ENCODE results near the gene MAD2L2. TPM values are rescaled to one million over a fixed set of nuclear protein-coding genes. Genes with fewer than 3 reads are reported as not detected.

The MAD2L2 gene
- total RNA-seq, 1 experiment from 2014 or later, result 72.2 TPM

DNA sequence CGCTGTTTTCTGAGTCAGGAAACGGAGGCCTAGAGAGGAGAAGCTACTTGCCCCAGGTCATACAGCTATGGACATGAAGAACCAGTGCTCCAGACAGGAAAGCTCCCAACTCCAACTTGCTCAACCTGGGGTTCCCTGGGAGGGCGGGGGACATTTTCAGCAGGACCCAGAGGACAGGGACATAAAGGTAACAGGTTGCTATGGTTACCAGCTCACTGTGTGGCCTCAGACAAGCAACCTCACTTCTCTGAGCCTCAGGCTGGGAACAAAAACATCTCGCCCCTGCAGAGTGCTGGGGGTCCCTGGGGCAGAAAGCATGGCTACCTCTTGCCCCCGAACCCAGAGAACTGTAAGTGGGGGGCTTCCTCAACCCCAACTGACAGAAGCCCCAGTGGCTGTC is 42.8 kb downstream of the MAD2L2 start:
- no peak for DNase-seq (ENCODE audit: low read depth)

DNA sequence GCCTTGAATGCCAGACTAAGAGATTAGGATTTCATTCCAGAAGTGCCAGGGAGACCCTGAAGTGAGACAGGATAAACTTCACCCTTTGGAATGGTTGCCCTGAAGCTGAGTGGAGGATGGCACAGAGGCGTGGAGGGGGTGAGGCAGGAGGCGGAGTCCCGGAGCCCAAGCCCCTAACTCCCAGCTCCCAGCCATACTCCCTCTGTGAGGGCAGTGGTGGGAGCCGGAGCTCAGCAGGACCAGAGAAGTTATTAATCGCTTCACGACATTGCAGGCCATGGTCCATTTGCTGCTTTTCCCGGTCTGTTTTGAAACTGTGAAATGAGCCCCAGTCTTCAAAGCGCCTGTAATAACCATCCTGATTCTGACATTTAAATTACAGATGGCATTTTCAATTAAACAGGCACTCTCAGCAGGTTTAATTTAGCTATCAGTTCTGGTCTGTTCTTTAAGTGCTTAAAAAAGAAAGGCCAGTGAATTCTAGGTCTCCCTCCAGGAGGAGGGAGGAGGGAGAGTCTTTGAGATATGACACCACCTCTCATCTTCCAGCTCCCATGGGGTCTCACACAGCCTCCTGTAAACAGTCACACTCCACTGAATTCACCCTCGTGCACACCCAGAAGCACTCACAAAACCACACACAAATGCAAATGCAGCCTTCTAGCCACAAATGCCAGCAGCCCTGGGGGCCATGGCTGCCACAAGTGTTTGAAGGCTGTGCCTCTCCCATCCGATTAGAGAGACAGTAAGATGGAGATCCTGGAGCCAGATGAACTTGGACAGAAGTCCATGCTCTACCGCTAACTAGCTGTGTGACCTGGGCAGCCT is 46.4 kb downstream of the MAD2L2 start:
- no peak for DNase-seq (ENCODE audit: low read depth)

- DNase-seq (ENCODE audit: low read depth), result no peak
Measured at GRCh38 chr1:11629184-11630016, 51.5 kb downstream of the MAD2L2 start.

GRCh38 chr1:11628767-11629166 is 52.2 kb downstream of the MAD2L2 start:
- no peak for DNase-seq (ENCODE audit: low read depth)

DNA sequence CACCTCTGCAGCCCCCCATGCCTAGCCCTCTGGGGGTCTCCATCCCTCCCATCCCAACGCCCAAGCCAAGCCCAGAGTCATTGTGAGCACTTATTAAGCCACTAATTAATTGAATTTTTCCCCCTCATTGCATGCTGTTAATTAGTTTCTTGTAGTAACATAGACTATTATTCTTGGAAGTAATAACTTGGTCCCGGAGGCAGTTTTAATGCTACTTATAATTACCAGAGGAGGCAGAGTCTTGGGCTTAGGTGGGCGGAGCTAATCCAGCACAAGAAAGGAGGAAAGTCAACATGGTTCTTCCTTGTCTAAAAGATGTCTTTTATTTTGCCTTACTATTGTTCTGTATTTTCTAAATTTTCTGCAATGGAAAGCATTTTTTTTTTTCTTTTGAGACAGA is 54.4 kb downstream of the MAD2L2 start:
- no peak for DNase-seq (ENCODE audit: low read depth)

Other genes with a start within 250 kb of the MAD2L2 start
- 0.02 and 0.30 TPM in 2 replicates for gene DISP3, start 202.0 kb downstream of the MAD2L2 start, total RNA-seq (2014; rRNA removed; shearing (Covaris generic))
- 0.13 TPM in 1 of 2 replicates, not detected in the other for gene FBXO2, start 26.7 kb downstream of the MAD2L2 start, total RNA-seq (2014; rRNA removed; shearing (Covaris generic))
- 0.73 and 2.2 TPM in 2 replicates for gene FBXO44, start 26.3 kb downstream of the MAD2L2 start, total RNA-seq (2014; rRNA removed; shearing (Covaris generic))
- gene FBXO6, start 16.9 kb downstream of the MAD2L2 start, total RNA-seq (2014; rRNA removed; shearing (Covaris generic)), result 8.5 and 9.4 TPM in 2 replicates
- 0.32 and 0.57 TPM in 2 replicates for gene DRAXIN, start 10.6 kb upstream of the MAD2L2 start, total RNA-seq (2014; rRNA removed; shearing (Covaris generic))
- gene AGTRAP, start 55.0 kb upstream of the MAD2L2 start, total RNA-seq (2014; rRNA removed; shearing (Covaris generic)), result 69.3 and 73.9 TPM in 2 replicates
- gene C1orf167, start 81.0 kb upstream of the MAD2L2 start, total RNA-seq (2014; rRNA removed; shearing (Covaris generic)), result not detected in 2 replicates
- gene MTHFR, start 124.8 kb upstream of the MAD2L2 start, total RNA-seq (2014; rRNA removed; shearing (Covaris generic)), result 2.9 and 5.8 TPM in 2 replicates
- gene CLCN6, start 125.0 kb upstream of the MAD2L2 start, total RNA-seq (2014; rRNA removed; shearing (Covaris generic)), result 6.4 and 10.0 TPM in 2 replicates
- gene NPPA, start 166.6 kb upstream of the MAD2L2 start, total RNA-seq (2014; rRNA removed; shearing (Covaris generic)), result not detected in 2 replicates
- not detected in 2 replicates for gene NPPB, start 177.8 kb upstream of the MAD2L2 start, total RNA-seq (2014; rRNA removed; shearing (Covaris generic))
- 62.1 and 78.4 TPM in 2 replicates for gene KIAA2013, start 245.3 kb upstream of the MAD2L2 start, total RNA-seq (2014; rRNA removed; shearing (Covaris generic))